ENCODE measurements around the gene IKZF3. TPM values are rescaled to one million over a fixed set of nuclear protein-coding genes. Genes with fewer than 3 reads are reported as not detected.
"Not testable (repeated sequence)": the region's sequence is repeated elsewhere in the genome, so short reads cannot be mapped to it uniquely, and the experiment has no call there.

IKZF3 gene
- total and polyA plus RNA-seq, 10 of the 15 experiments (the other 5 are each of a cell fraction or from before 2014, with no cell fraction given) = 5.5 to 98.2 (median 47.6) TPM

DNA sequence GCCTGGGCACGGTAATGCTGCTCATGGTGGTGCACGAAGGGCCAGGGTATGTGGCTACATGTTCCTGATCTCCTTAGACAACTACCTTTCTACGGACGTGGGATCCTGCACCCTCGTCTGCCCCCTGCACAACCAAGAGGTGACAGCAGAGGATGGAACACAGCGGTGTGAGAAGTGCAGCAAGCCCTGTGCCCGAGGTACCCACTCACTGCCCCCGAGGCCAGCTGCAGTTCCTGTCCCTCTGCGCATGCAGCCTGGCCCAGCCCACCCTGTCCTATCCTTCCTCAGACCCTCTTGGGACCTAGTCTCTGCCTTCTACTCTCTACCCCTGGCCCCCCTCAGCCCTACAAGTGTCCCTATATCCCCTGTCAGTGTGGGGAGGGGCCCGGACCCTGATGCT is 152.3 kb downstream of the IKZF3 start:
- CTCF ChIA-PET = no interaction called here
- WGBS (ENCODE audit: insufficient coverage, insufficient replicate concordance, low lambda C conversion rate, missing lambda C conversion rate) = 58% methylated on average over 10 of the region's 10 CpGs
- intact Hi-C loops (cut with micrococcal nuclease; ENCODE audit: unreplicated experiment) = no loop called here
- H3K4me1 ChIP-seq (ENCODE audit: control insufficient read depth, insufficient read depth, low read length) = no peaks in the 10 kb centered on the region
- H3K79me2 ChIP-seq (ENCODE audit: control insufficient read depth, insufficient read depth, low read length) = no peaks in the 10 kb centered on the region
- TF ChIP-seq JUND (IDR thresholded peaks at IDR 0.05; ENCODE audit: low read depth, low read length) (no peak), KLF5 (IDR thresholded peaks at IDR 0.05; ENCODE audit: partially characterized antibody) (no peak), RELA (IDR thresholded peaks at IDR 0.05; ENCODE audit: borderline replicate concordance, partially characterized antibody) (no peak)
- H3K27ac ChIP-seq (ENCODE audit: control insufficient read depth, insufficient read depth) = no peak overlapping the region
- ATAC-seq (no peak), DNase-seq (ENCODE audit: low read depth, low spot score) (no peak), FAIRE-seq (no peak)
- RAD21 ChIA-PET (ENCODE audit: unreplicated experiment) = interaction anchor here (0.7 kb wide), 1 partner anchor 611 kb away, joined by 3 read pairs; no protein-coding TSS in a partner anchor
- no peak overlapping the region for H3K4me2 ChIP-seq (ENCODE audit: control insufficient read depth, insufficient read depth)
- H3K27me3 ChIP-seq (replicated peaks in 1 of 2; ENCODE audit: control insufficient read depth in 2 of 2, insufficient read depth in 2 of 2, low read length in 1 of 2) = peaks cover 0 to 1% of the 10 kb centered on the region in 2 experiments; a peak in 1 of 4 replicates
- H4K20me1 ChIP-seq (ENCODE audit: control insufficient read depth, insufficient read depth) = no peaks in the 10 kb centered on the region
- SMC1A ChIA-PET (ENCODE audit: uncharacterized antibody, unreplicated experiment) = no interaction called here
- H3K9me3 ChIP-seq (replicated peaks; ENCODE audit: control insufficient read depth, insufficient read depth, low read length) = no peaks in the 10 kb centered on the region
- H3K9ac ChIP-seq (ENCODE audit: control insufficient read depth, insufficient read depth, low read length) = no peak overlapping the region
- in situ Hi-C loops (cut with MboI) = no loop called here
- POLR2A ChIA-PET = no interaction called here
- no peak overlapping the region for H3K4me3 ChIP-seq
- H3K36me3 ChIP-seq (ENCODE audit: control insufficient read depth in 2 of 2, insufficient read depth in 2 of 2, low read length in 1 of 2) = no peaks in the 10 kb centered on the region
- no peak overlapping the region for H2AFZ ChIP-seq (ENCODE audit: control insufficient read depth, low read depth, low read length)
- no TSS peak for BruUV-seq (replicated peaks)

DNA sequence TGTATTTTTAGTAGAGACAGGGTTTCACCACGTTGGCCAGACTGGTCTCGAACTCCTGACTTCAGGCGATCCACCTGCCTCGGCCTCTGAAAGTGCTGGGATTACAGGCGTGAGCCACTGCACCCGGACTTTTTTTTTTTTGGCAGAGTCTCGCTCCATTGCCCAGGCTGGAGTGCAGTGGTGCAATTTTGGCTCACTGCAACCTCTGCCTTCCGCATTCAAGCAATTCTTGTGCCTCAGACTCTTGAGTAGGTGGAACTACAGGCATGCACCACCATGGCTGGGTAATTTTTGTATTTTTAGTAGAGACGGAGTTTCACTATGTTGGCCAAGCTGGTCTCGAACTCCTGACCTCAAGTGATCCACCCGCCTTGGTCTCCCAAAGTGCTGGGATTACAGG is 153.0 kb downstream of the IKZF3 start:
- ATAC-seq; H3K4me1 ChIP-seq (ENCODE audit: control insufficient read depth, insufficient read depth, low read length); FAIRE-seq; RAD21 ChIA-PET (ENCODE audit: unreplicated experiment); H3K27ac ChIP-seq (ENCODE audit: control insufficient read depth, insufficient read depth); in situ Hi-C loops (cut with MboI); H3K27me3 ChIP-seq (replicated peaks in 1 of 2; ENCODE audit: control insufficient read depth in 2 of 2, insufficient read depth in 2 of 2, low read length in 1 of 2); DNase-seq (ENCODE audit: low read depth, low spot score); BruUV-seq (replicated peaks); H2AFZ ChIP-seq (ENCODE audit: control insufficient read depth, low read depth, low read length); H3K4me3 ChIP-seq; intact Hi-C loops (cut with micrococcal nuclease; ENCODE audit: unreplicated experiment); H3K36me3 ChIP-seq (ENCODE audit: control insufficient read depth in 2 of 2, insufficient read depth in 2 of 2, low read length in 1 of 2); H3K79me2 ChIP-seq (ENCODE audit: control insufficient read depth, insufficient read depth, low read length); H3K4me2 ChIP-seq (ENCODE audit: control insufficient read depth, insufficient read depth); H3K9me3 ChIP-seq (replicated peaks; ENCODE audit: control insufficient read depth, insufficient read depth, low read length); H4K20me1 ChIP-seq (ENCODE audit: control insufficient read depth, insufficient read depth); H3K9ac ChIP-seq (ENCODE audit: control insufficient read depth, insufficient read depth, low read length): not testable (repeated sequence)
- CTCF ChIA-PET = interaction anchor here (1.0 to 1.2 kb wide), 2 partner anchors 56 to 164 kb away, joined by 3 to 4 read pairs; no protein-coding TSS in a partner anchor
- SMC1A ChIA-PET (ENCODE audit: uncharacterized antibody, unreplicated experiment) = interaction anchor here (1.1 kb wide), 1 partner anchor 27 kb away, joined by 3 read pairs; no protein-coding TSS in a partner anchor
- POLR2A ChIA-PET = interaction anchor here (0.7 kb wide), 1 partner anchor 226 kb away, joined by 3 read pairs; no protein-coding TSS in a partner anchor
- 33% methylated on average over 11 of the region's 11 CpGs for WGBS (ENCODE audit: insufficient coverage, insufficient replicate concordance, low lambda C conversion rate, missing lambda C conversion rate)
